H1 (cell line): ENCODE results near the gene C5orf15. TPM values are rescaled to one million over a fixed set of nuclear protein-coding genes. Genes with fewer than 3 reads are reported as not detected.

Source experiments
- CTCF ChIA-PET: fragments of 300-600 bp; sonication (Branson Sonifier 250); formaldehyde crosslinking; loops from one replicate; lab custom pipeline; 2021; ENCODE audit not compliant: partially characterized antibody; lab: Charles Lee
- POLR2A ChIA-PET: fragments of 300-600 bp; sonication (Branson Sonifier 250); formaldehyde crosslinking; loops from one replicate; lab custom pipeline; 2021; ENCODE audit warnings: inconsistent platforms; ENCODE audit not compliant: partially characterized antibody; lab: Charles Lee
- DNase-seq, 2 experiments: peaks; one replicate each; pipeline versions ENCODE4 v3.0.0 to v3.0.0-alpha.2; 2010 to 2022; ENCODE audit warnings: low spot score in 2 of 2, low read depth in 1 of 2, mixed read lengths in 1 of 2
- FAIRE-seq: peaks from 2 replicates; lab custom pipeline; 2011; peaks lifted over from hg19 to GRCh38; lab: Jason Lieb, UNC
- H2AFZ ChIP-seq: 2 replicates; pipeline ENCODE4 v1.8.1; 2012; ENCODE audit warnings: low read length, inconsistent platforms
- H2AK5ac ChIP-seq: 2 replicates; pipeline ENCODE4 v1.6.1; 2013; ENCODE audit warnings: low read depth, low read length
- H2BK120ac ChIP-seq: replicated peaks from 2 replicates; pipeline ENCODE3; 2013; ENCODE audit warnings: low read depth, low read length, inconsistent platforms
- H2BK12ac ChIP-seq: 2 replicates; pipeline ENCODE4 v1.6.1; 2013; ENCODE audit warnings: low read depth, low read length
- H2BK15ac ChIP-seq: 2 replicates; pipeline ENCODE4 v1.6.1; 2013; ENCODE audit warnings: low read length
- H2BK20ac ChIP-seq: 2 replicates; pipeline ENCODE4 v1.6.1; 2013; ENCODE audit warnings: low read length
- H2BK5ac ChIP-seq: 2 replicates; pipeline ENCODE4 v1.6.1; 2013; ENCODE audit warnings: low read depth, low read length
- H3K14ac ChIP-seq: 2 replicates; pipeline ENCODE4 v1.6.1; 2013; ENCODE audit warnings: inconsistent platforms; ENCODE audit not compliant: insufficient read length
- H3K18ac ChIP-seq: 2 replicates; pipeline ENCODE4 v1.6.1; 2013; ENCODE audit warnings: low read length; ENCODE audit errors: extremely low read depth
- H3K23ac ChIP-seq: 2 replicates; pipeline ENCODE4 v1.6.1; 2013; ENCODE audit warnings: inconsistent platforms; ENCODE audit not compliant: insufficient read length
- H3K23me2 ChIP-seq: 2 replicates; pipeline ENCODE4 v1.6.1; 2013; ENCODE audit warnings: low read depth, low read length
- H3K27ac ChIP-seq: 2 replicates; pipeline ENCODE4 v1.6.1; 2011; ENCODE audit warnings: low read depth, low read length, inconsistent platforms
- H3K27me3 ChIP-seq, 4 experiments: replicated peaks in 1 of 4; 1 replicate in 1 of 4; 2 replicates in 3 of 4; pipeline versions ENCODE4 v1.6.1 to v1.8.1; 2011 to 2013; ENCODE audit warnings: low read length in 3 of 4, mild to moderate bottlenecking in 3 of 4, inconsistent platforms in 2 of 4, mixed read lengths in 2 of 4, moderate library complexity in 1 of 4; ENCODE audit not compliant: control insufficient read depth in 3 of 4, insufficient read depth in 3 of 4; ENCODE audit errors: extremely low read depth in 1 of 4
- H3K36me3 ChIP-seq, 4 experiments: 2 replicates each; pipeline versions ENCODE4 v1.6.1 to v1.8.1; 2011 to 2013; ENCODE audit warnings: mild to moderate bottlenecking in 4 of 4, low read length in 3 of 4, moderate library complexity in 2 of 4, control low read depth in 1 of 4, inconsistent platforms in 1 of 4; ENCODE audit not compliant: insufficient read depth in 4 of 4, control insufficient read depth in 2 of 4
- H3K4ac ChIP-seq: replicated peaks from 2 replicates; pipeline ENCODE3; 2013; ENCODE audit warnings: low read length, low read depth, mixed read lengths, inconsistent platforms; ENCODE audit not compliant: insufficient read length
- H3K4me1 ChIP-seq, 4 experiments: replicated peaks in 1 of 4; 1 replicate in 1 of 4; 2 replicates in 3 of 4; pipeline versions ENCODE4 v1.6.1 to v1.8.1; 2011 to 2013; ENCODE audit warnings: low read length in 3 of 4, inconsistent platforms in 2 of 4, mixed read lengths in 1 of 4; ENCODE audit not compliant: insufficient read depth in 4 of 4, control insufficient read depth in 3 of 4
- H3K4me2 ChIP-seq, 2 experiments: 2 replicates each; pipeline versions ENCODE4 v1.6.1 to v1.8.1; 2011 to 2013; ENCODE audit warnings: low read depth in 2 of 2, low read length in 2 of 2, control low read depth in 1 of 2, inconsistent platforms in 1 of 2, mild to moderate bottlenecking in 1 of 2; ENCODE audit not compliant: insufficient read depth in 1 of 2
- H3K4me3 ChIP-seq, 4 experiments: fragments of 200-600, 300-600 bp in 1 of 4; sonication (generic), shearing (Covaris generic), sonication (Bioruptor Twin) in 1 of 4; 2 replicates each; pipeline versions ENCODE4 v1.5.1 to v1.8.1; 2011 to 2016; ENCODE audit warnings: low read length in 4 of 4, low read depth in 3 of 4, control low read depth in 2 of 4, inconsistent platforms in 2 of 4, mild to moderate bottlenecking in 2 of 4, mixed read lengths in 1 of 4, moderate library complexity in 1 of 4; ENCODE audit not compliant: insufficient read depth in 2 of 4; ENCODE audit errors: extremely low read depth in 1 of 4
- H3K56ac ChIP-seq: replicated peaks from 2 replicates; pipeline ENCODE3; 2013; ENCODE audit warnings: low read depth, mild to moderate bottlenecking, mixed read lengths, low read length, inconsistent platforms; ENCODE audit not compliant: insufficient read length
- H3K79me1 ChIP-seq: 2 replicates; pipeline ENCODE4 v1.6.1; 2013; ENCODE audit warnings: low read depth, low read length, control low read depth
- H3K79me2 ChIP-seq, 2 experiments: 2 replicates each; pipeline versions ENCODE4 v1.6.1 to v1.8.1; 2012 to 2013; ENCODE audit warnings: low read length in 2 of 2, mild to moderate bottlenecking in 2 of 2, inconsistent platforms in 1 of 2; ENCODE audit not compliant: insufficient read depth in 2 of 2, control insufficient read depth in 1 of 2
- H3K9ac ChIP-seq, 4 experiments: replicated peaks in 1 of 4; 1 replicate in 1 of 4; 2 replicates in 3 of 4; pipeline versions ENCODE4 v1.6.1 to v1.8.1; 2011 to 2013; ENCODE audit warnings: low read depth in 3 of 4, low read length in 3 of 4, control low read depth in 2 of 4, mild to moderate bottlenecking in 2 of 4, moderate library complexity in 2 of 4, inconsistent platforms in 1 of 4; ENCODE audit errors: extremely low read depth in 1 of 4
- H3K9me3 ChIP-seq, 2 experiments: 2 replicates each; pipeline versions ENCODE4 v1.6.1 to v1.8.1; 2012 to 2013; ENCODE audit warnings: mild to moderate bottlenecking in 2 of 2, moderate library complexity in 2 of 2, control low read depth in 1 of 2, inconsistent platforms in 1 of 2, low read depth in 1 of 2, low read length in 1 of 2, mixed read lengths in 1 of 2; ENCODE audit not compliant: insufficient read depth in 2 of 2
- H4K20me1 ChIP-seq, 2 experiments: replicated peaks in 1 of 2; 2 replicates each; pipeline versions ENCODE3 to v1.8.1; 2011 to 2013; ENCODE audit warnings: inconsistent platforms in 2 of 2, low read length in 2 of 2, mild to moderate bottlenecking in 1 of 2; ENCODE audit not compliant: insufficient read depth in 2 of 2, control insufficient read depth in 1 of 2
- H4K5ac ChIP-seq: 2 replicates; pipeline ENCODE4 v1.6.1; 2013; ENCODE audit warnings: low read length, low read depth, mixed read lengths, inconsistent platforms; ENCODE audit not compliant: insufficient read length
- H4K8ac ChIP-seq: 2 replicates; pipeline ENCODE4 v1.8.0; 2013; ENCODE audit warnings: mild to moderate bottlenecking, moderate library complexity, low read length, inconsistent platforms; ENCODE audit not compliant: insufficient read depth; ENCODE audit errors: extremely low read depth
- H4K91ac ChIP-seq: replicated peaks from 2 replicates; pipeline ENCODE3; 2013; ENCODE audit warnings: low read length, mixed read lengths, inconsistent platforms; ENCODE audit not compliant: insufficient read length
- BACH1 ChIP-seq: IDR thresholded peaks from 2 replicates; pipeline ENCODE4 v1.6.1; 2012; ENCODE audit warnings: low read length, improper control_type of control experiment
- CTBP2 ChIP-seq: IDR thresholded peaks from 2 replicates; pipeline ENCODE4 v1.7.0; 2011; ENCODE audit warnings: borderline replicate concordance, mild to moderate bottlenecking, moderate library complexity, mixed read lengths, low read length; ENCODE audit not compliant: insufficient read depth, insufficient read length
- EGR1 ChIP-seq: IDR thresholded peaks from 2 replicates; pipeline ENCODE4 v1.6.1; 2011; ENCODE audit warnings: low read depth, low read length, borderline replicate concordance
- EP300 ChIP-seq, 2 experiments: IDR thresholded peaks; 1 replicate in 1 of 2; 2 replicates in 1 of 2; pipeline ENCODE4 v1.6.1; 2011 to 2012; ENCODE audit warnings: low read depth in 2 of 2, low read length in 2 of 2, mild to moderate bottlenecking in 2 of 2, borderline replicate concordance in 1 of 2, inconsistent platforms in 1 of 2, moderate library complexity in 1 of 2
- SUZ12 ChIP-seq: fragments of 200-600 bp; sonication (generic); IDR thresholded peaks from 2 replicates; pipeline ENCODE4 v1.6.1; 2012; ENCODE audit warnings: mild to moderate bottlenecking, inconsistent platforms, low read length, moderate library complexity, mixed read lengths
- WGBS, 2 experiments: shearing (Covaris generic) in 1 of 2; methylation state at CpG; one replicate each; pipeline versions ENCODE4 v1.1.6 to v1.1.7; 2013 to 2015; ENCODE audit warnings: low lambda C conversion rate in 2 of 2, mixed read lengths in 2 of 2, inconsistent platforms in 1 of 2, low coverage in 1 of 2, missing lambda C conversion rate in 1 of 2; ENCODE audit not compliant: insufficient replicate concordance in 2 of 2, insufficient coverage in 1 of 2, insufficient read length in 1 of 2; ENCODE audit errors: extremely low coverage in 1 of 2, missing lambda C conversion rate in 1 of 2; 5-methylcytosine and 5-hydroxymethylcytosine counted together
- polyA plus RNA-seq, 7 experiments: library from polyadenylated mRNA; depleted of rRNA in 3 of 7; stranded (reverse) in 5 of 7; unstranded in 2 of 7; fragments of >200 nt in 5 of 7; fragments of 200-250 nt in 2 of 7; gene quantifications; 1 replicate in 5 of 7; 2 replicates in 1 of 7; 4 replicates in 1 of 7; pipeline versions ENCODE4 v1.2.1 to v1.2.3, GENCODE V29; 2011 to 2013; ENCODE audit warnings: missing spikeins in 2 of 7, mixed read lengths in 2 of 7
- total RNA-seq: library from RNA; stranded (reverse); fragmentation: NEBNext Ultra II Directional; extraction: Animal tissue kit (Norgen Biotek cat#: 25700); gene quantifications from 2 replicates; pipeline ENCODE4 v1.2.1, GENCODE V29; 2021
- TF ChIP-seq, protein P1 (sequence below), 3 experiments: IDR thresholded peaks; 1 replicate in 2 of 3; 2 replicates in 1 of 3; pipeline versions ENCODE4 v1.5.1 to v1.6.1; 2011; ENCODE audit warnings: low read length in 3 of 3, mild to moderate bottlenecking in 3 of 3, inconsistent platforms in 2 of 3, low read depth in 1 of 3, moderate library complexity in 1 of 3; ENCODE audit not compliant: insufficient read depth in 1 of 3; ENCODE audit errors: control extremely low read depth in 1 of 3
- TF ChIP-seq, protein P2 (sequence below): IDR thresholded peaks from 2 replicates; pipeline ENCODE4 v1.6.1; 2011; ENCODE audit warnings: low read length, improper control_type of control experiment

The C5orf15 gene
- total and polyA plus RNA-seq, 2 of the 8 experiments (the other 6 are each of a cell fraction or from before 2014, with no cell fraction given), result 31.7 to 39.3 TPM

DNA sequence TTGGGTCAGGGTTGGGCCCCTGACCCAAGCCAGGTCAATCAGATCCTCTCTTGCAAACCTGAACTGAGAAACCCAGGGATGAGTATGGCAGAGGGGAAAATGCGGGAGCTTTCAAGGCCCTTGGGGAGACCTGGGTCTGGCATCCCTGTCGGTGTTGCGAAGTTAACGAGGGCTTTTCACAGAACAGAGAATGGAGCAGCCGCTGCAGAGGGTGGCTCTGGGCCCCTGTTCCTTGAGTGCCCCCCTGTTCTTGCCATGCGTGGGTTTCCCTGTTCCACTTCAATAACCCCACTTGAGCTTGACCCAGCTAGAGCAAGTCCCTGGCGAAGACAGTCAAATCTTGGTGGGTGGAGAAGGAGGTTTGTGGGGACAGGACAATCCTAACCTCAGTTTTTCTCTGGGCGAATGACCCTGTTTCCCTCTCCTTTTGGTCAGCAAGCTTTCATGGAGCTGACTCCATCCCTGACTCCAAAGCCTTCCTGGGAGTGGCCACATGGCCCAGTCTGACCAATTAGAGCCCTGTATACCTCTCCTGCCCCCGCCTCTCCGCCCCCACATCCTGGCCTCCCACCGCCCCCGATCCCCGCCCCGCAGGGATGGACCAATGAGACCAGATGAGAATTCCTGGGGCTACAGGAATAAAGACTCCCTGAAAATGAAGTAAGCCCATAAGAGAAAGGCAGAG, 39.3 kb upstream of the C5orf15 start:
- peaks cover 5% of the 10 kb centered on the region in 2 experiments for H4K20me1 ChIP-seq
- no peak overlapping the region for H3K4ac ChIP-seq
- ChIA-PET CTCF (interaction anchor here (0.6 to 2.2 kb wide), 10 partner anchors 9 to 1484 kb away, joined by 3 to 12 read pairs (median 6); no protein-coding TSS in a partner anchor), POLR2A (interaction anchor here (1.1 to 1.4 kb wide), 2 partner anchors 8 to 31 kb away, joined by 3 read pairs; no protein-coding TSS in a partner anchor)
- peak overlapping the region; percentile 31 to 40; a peak in 2 of 4 replicates for H3K4me2 ChIP-seq
- no peak overlapping the region for H2AK5ac ChIP-seq
- peak overlapping the region; percentile 27 for H4K5ac ChIP-seq
- H4K91ac ChIP-seq, result peak overlapping the region; percentile 69
- H3K36me3 ChIP-seq, result no peaks in the 10 kb centered on the region
- H3K9me3 ChIP-seq, result no peaks in the 10 kb centered on the region
- no peak for FAIRE-seq
- H3K23me2 ChIP-seq, result peaks cover 16% of the 10 kb centered on the region
- H2BK120ac ChIP-seq, result no peak overlapping the region
- no peak overlapping the region for H2BK20ac ChIP-seq
- H3K56ac ChIP-seq, result no peak overlapping the region
- H3K27ac ChIP-seq, result no peak overlapping the region
- H3K79me1 ChIP-seq, result no peaks in the 10 kb centered on the region
- no peak overlapping the region for H2BK15ac ChIP-seq
- no peak overlapping the region; the same call in 1 of the 2 replicates for H2BK12ac ChIP-seq
- no peaks in the 10 kb centered on the region for H3K27me3 ChIP-seq
- WGBS, 2 experiments, result 70% methylated on average over 12 of the region's 14 CpGs; no CpG with 5 or more reads in 1 of the 2 experiments
- no peak overlapping the region for H3K23ac ChIP-seq
- peak overlapping the region in 1 of 4 experiments; percentile 32; a peak in 1 of 8 replicates for H3K4me3 ChIP-seq
- no peak overlapping the region; the same call in 1 of the 2 replicates for H4K8ac ChIP-seq
- H3K18ac ChIP-seq, result no peak overlapping the region; the same call in 1 of the 2 replicates
- H2BK5ac ChIP-seq, result no peak overlapping the region
- H3K79me2 ChIP-seq, result peaks cover 15 to 17% of the 10 kb centered on the region in 2 experiments
- H3K9ac ChIP-seq, result no peak overlapping the region
- H2AFZ ChIP-seq, result peak overlapping the region; percentile 79
- DNase-seq, result peak in 1 of 2 experiments; percentile 78
- no peak overlapping the region for H3K14ac ChIP-seq
- H3K4me1 ChIP-seq, result peaks cover 3 to 25% (median 14%) of the 10 kb centered on the region in 4 experiments
- TF ChIP-seq CTBP2 (no peak), SUZ12 (no peak), EGR1 (peak; percentile 88; the same call in 1 of the 2 replicates), BACH1 (no peak), EP300 (IDR thresholded peaks at IDR 0.05; ENCODE audit: borderline replicate concordance in 1 of 2, low read depth in 2 of 2, low read length in 2 of 2) (no peak)
- TF ChIP-seq, protein P1, sequence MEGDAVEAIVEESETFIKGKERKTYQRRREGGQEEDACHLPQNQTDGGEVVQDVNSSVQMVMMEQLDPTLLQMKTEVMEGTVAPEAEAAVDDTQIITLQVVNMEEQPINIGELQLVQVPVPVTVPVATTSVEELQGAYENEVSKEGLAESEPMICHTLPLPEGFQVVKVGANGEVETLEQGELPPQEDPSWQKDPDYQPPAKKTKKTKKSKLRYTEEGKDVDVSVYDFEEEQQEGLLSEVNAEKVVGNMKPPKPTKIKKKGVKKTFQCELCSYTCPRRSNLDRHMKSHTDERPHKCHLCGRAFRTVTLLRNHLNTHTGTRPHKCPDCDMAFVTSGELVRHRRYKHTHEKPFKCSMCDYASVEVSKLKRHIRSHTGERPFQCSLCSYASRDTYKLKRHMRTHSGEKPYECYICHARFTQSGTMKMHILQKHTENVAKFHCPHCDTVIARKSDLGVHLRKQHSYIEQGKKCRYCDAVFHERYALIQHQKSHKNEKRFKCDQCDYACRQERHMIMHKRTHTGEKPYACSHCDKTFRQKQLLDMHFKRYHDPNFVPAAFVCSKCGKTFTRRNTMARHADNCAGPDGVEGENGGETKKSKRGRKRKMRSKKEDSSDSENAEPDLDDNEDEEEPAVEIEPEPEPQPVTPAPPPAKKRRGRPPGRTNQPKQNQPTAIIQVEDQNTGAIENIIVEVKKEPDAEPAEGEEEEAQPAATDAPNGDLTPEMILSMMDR (IDR thresholded peaks at IDR 0.05; ENCODE audit: control extremely low read depth in 1 of 3, insufficient read depth in 1 of 3, low read depth in 1 of 3, low read length in 3 of 3), result no peak
- TF ChIP-seq, protein P2, sequence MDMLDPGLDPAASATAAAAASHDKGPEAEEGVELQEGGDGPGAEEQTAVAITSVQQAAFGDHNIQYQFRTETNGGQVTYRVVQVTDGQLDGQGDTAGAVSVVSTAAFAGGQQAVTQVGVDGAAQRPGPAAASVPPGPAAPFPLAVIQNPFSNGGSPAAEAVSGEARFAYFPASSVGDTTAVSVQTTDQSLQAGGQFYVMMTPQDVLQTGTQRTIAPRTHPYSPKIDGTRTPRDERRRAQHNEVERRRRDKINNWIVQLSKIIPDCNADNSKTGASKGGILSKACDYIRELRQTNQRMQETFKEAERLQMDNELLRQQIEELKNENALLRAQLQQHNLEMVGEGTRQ, result peak; percentile 85
